GM19043 (cell line): ENCODE measurements around the gene SPRR2D.
"Not testable (repeated sequence)": the region's sequence is repeated elsewhere in the genome, so short reads cannot be mapped to it uniquely, and the experiment has no call there.

Source experiments
- ATAC-seq: cut with Tn5 transposase; IDR thresholded peaks from one replicate; pipeline ENCODE4 v1.9.1; 2021; ENCODE audit warnings: low read depth; ENCODE audit not compliant: unreplicated experiment

SPRR2D gene

DNA sequence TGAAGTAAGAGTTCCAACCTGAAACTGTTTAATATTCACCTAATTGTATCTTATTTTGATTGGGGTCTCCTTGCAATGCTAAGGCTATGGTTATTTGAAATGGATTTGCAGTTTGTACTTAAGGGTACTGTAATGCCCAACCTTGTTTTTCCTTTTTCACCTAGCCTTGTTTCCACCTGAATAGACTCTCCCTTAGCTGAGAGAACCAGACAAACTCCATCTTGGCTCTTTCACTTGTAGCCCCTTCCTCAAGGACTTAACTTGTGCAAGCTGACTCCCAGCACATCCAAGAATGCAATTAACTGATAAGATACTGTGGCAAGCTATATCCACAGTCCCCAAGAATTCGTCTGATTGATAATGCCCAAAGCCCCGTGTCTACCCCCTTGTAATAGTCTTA lies 19.1 kb downstream of the SPRR2D start:
- not testable (repeated sequence) for ATAC-seq

DNA sequence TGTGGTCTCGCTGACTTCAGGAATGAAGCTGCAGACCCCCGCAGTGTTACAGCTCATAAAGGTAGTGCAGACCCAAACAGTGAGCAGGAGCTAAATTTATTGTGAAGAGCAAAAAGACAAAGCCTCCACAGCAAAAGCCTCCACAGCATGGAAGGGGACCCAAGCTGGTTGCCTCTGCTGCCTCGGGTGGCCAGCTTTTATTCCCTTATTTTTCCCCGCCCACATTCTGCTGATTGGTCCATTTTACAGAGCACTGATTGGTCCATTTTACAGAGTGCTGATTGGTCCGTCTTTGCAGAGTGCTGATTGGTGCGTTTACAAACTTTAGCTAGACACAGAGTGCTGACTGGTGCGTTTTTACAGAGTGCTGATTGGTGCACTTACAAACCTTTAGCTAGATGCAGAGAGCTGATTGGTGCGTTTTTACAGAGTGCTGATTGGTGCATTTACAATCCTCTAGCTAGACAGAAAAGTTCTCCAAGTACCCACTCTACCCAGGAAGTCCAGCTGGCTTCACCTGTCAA lies 29.6 kb downstream of the SPRR2D start:
- not testable (repeated sequence) for ATAC-seq

DNA sequence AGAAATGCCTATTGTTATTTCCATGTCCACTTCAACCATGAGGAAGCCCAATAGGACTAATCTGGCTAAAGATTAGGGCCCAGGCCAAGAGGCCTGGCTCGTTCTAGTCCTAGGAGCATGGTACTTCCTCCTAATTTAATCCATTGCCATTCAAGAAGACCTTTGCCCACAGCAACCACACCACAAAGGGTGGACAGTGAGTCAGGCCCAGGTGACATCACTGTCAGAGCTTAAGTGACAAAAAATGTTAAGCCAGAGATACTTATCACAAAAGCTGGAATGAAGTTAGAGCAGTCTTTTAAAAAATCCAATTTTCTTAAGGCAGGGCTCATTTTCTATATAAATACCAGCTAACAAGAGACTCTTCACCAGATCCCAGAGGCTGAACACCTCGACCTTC lies 39.5 kb downstream of the SPRR2D start, which contains the start of gene SPRR3:
Gene SPRR3 (plus strand): TSS at position 368 of the 400 bp plus-strand sequence. CDS start 1,272 bp downstream, outside the sequence.
- no peak for ATAC-seq

DNA sequence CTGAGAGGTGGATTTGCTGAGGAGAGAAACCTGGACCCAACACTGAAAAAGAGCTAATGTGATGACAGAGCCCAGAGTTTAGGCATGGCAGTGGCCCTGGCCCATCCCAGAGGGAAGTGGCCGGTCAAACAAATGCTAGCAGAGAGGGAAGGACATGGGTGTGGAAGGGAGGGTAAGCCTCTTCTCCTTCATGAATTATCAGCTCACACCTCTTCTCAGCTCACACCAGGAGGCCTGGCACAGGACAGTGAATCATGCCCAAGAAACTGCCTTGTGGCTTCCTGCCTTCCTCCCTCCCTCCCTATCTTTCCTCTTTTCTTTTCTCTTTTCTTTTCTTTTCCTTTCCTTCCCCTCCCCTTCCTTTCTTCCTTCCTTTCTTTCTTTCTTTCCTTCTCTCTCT lies 40.6 kb downstream of the SPRR2D start:
- no peak for ATAC-seq

DNA sequence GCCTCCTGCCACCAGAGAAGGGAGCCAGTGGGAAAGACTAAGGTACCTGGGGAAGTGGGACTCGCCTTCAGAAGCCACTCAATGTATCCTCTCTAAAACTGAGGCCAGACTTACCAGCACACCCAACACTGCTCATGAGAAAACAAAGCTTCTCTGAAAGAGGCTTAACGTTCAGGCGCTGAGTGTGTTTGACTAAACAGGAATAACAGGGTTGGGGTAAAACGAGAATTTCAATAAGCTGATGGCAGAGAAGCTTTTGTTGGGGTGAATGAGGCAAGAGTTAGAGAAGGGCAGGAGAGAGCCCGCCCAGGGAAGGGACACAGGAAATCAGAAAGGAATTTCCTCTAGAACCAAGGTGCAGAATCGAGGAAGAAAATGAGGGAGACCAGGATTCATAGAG lies 41.1 kb downstream of the SPRR2D start:
- ATAC-seq: no peak

DNA sequence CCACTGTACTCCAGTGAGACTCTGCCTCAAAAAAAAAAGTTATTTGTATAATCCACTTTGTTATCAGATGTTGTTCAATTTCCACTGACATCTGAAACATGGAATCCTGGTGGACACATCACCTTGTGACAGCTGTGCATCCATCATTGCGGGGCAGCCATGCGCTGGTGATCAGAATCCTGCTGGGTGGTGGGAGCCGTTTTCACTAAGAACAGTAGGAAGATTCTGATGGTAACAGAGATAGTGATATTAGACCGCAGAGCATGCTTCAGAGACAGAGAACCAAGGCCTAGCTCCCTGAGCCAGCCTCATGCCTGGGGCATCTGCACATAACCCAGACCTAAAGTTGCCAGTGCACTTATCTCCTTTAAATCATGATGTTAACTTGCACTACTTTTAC lies 42.4 kb downstream of the SPRR2D start:
- ATAC-seq: no peak

DNA sequence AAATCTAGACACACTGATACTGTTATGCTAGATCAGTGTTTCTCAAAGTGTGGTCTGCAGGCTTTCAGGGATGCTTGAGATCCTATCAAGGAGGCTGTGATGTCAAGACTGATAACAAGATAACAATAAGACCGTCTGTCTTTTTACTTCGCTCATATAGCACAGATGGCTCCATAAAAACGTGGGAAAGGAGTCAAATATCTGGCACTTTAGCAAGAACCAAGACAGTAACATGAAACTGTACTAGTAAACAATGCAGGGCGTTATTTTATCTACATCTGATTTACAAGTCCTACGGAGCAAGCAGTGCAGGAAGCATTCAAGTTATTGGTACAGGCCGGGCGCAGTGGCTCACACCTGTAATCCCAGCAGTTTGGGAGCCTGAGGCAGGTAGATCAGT lies 43.0 kb downstream of the SPRR2D start:
- ATAC-seq: no peak

DNA sequence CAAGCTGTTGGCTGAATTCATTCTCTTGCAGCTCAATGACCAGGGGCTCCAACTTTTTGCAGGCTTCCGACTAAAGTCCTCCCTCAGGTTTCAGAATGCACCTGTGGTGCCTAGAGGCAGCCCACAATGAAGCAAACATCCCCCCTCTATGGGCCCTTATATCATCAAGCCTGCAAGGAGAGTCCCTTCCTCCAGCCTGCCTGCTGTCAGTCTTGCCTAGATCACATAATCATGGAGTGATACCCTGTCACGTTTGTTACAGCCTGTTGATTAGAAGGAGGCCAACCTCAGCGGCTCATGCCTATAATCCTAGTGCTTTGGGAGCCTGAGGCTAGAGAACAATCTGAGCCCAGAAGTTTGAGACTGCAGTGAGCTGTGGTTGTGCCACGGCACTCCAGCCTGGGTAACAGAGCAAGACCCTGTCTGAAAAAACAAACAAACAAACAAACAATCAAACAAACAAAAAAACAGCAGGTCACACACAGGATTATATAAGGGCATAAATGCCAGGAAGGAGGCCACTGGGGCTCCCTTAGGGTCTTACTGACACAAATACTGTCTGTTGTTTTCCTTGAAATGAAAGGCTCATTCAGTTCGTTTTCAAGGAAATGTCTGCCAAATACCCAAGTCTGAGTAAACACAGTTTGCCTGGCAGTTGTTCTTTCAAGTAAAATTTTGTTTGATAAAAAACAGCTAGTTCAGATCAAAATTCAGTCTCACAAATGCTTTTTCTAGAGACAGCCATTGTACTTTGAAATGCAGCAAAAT lies 44.1 kb downstream of the SPRR2D start:
- ATAC-seq: no peak

DNA sequence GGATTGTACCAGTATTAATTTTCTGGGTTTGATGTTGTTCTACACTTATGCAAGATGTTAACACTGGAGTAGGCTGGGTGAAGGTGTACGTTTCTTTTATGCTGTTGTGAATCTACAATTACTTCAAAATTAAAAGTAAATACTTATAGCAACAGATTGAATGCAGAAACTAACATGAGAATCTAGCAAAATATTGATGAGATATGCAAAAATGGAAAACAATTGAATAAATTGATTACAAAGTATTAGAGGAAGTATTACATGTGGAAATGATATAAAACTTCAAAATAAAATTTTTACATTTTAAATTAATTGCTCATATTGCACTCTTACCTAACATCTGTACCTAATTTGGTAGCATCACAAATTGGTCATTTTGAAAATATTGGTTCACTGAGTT lies 45.1 kb downstream of the SPRR2D start:
- no peak for ATAC-seq

DNA sequence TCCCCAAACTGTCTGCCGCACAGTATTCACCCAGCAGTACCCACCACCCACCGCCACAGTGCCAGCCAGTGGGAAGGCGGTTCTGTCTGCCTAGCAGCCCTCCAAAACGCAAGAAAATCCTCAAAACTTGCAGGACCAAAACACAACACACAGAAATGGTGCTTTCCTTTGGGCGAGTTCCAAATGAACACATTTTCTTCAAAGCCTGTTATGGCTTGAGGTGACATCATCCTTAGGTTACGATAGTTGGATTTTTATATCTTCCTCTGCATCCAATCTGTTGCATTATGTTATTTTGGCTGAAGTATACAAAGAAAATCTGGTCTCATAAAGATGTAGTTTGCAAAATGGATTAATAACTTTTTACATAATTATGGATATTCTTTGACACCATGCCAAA lies 47.7 kb downstream of the SPRR2D start:
- ATAC-seq: no peak
